COR-L47 (cell line): Measurements from ENCODE around the gene HBG1.
"Not testable (repeated sequence)": the region's sequence is repeated elsewhere in the genome, so short reads cannot be mapped to it uniquely, and the experiment has no call there.

Experiments
- DNase-seq: peaks from one replicate; lab custom pipeline; 2025; lab: John Stamatoyannopoulos, UW

The HBG1 gene

GRCh38 chr11:5277807-5278382 is 28.2 kb upstream of the HBG1 start:
- no peak for DNase-seq

GRCh38 chr11:5276697-5277096 is 27.0 kb upstream of the HBG1 start:
- no peak for DNase-seq

- no peak for DNase-seq
Measured at GRCh38 chr11:5275369-5276110, 25.9 kb upstream of the HBG1 start.

- DNase-seq: no peak
Measured at GRCh38 chr11:5274395-5274794, 24.7 kb upstream of the HBG1 start.

- DNase-seq: no peak
Measured at GRCh38 chr11:5272395-5273017, 22.8 kb upstream of the HBG1 start.

GRCh38 chr11:5269715-5270147 is 20.1 kb upstream of the HBG1 start, which contains the start of gene HBE1:
HBE1 (minus strand) TSS chr11:5269945; CDS start chr11:5269890, 55 bp downstream.
- DNase-seq: no peak

- no peak for DNase-seq
Measured at GRCh38 chr11:5267033-5267563, 17.4 kb upstream of the HBG1 start.

- DNase-seq: no peak
Measured at GRCh38 chr11:5266609-5267008, 17.0 kb upstream of the HBG1 start.

GRCh38 chr11:5265832-5266231 is 16.2 kb upstream of the HBG1 start:
- no peak for DNase-seq

GRCh38 chr11:5258543-5259262 is 9.0 kb upstream of the HBG1 start:
- DNase-seq: no peak

GRCh38 chr11:5257296-5257695 is 7.6 kb upstream of the HBG1 start:
- DNase-seq: no peak

- not testable (repeated sequence) for DNase-seq
Measured at GRCh38 chr11:5254646-5255413, 5.2 kb upstream of the HBG1 start, which contains the start of gene HBG2. HBG2 (minus strand) TSS chr11:5254781; CDS start chr11:5254728, 53 bp downstream.

- not testable (repeated sequence) for DNase-seq
Measured at GRCh38 chr11:5254023-5254422, 4.4 kb upstream of the HBG1 start.

GRCh38 chr11:5253440-5253839 is 3.8 kb upstream of the HBG1 start:
- DNase-seq: not testable (repeated sequence)

GRCh38 chr11:5252919-5253265 is 3.2 kb upstream of the HBG1 start:
- no peak for DNase-seq

GRCh38 chr11:5252192-5252918 is 2.7 kb upstream of the HBG1 start:
- no peak for DNase-seq

- DNase-seq: no peak
Measured at GRCh38 chr11:5251746-5252145, 2.1 kb upstream of the HBG1 start.

GRCh38 chr11:5250543-5251204 is 1.0 kb upstream of the HBG1 start:
- no peak for DNase-seq

GRCh38 chr11:5248498-5248897 is 1.2 kb downstream of the HBG1 start:
- not testable (repeated sequence) for DNase-seq

GRCh38 chr11:5247472-5248192 is 2.0 kb downstream of the HBG1 start:
- no peak for DNase-seq
